Measurements from ENCODE around the gene DENND4A. TPM values are rescaled to one million over a fixed set of nuclear protein-coding genes. Genes with fewer than 3 reads are reported as not detected.

The DENND4A gene
- total RNA-seq, 1 donor from 2014 or later: 50.8 TPM

DNA sequence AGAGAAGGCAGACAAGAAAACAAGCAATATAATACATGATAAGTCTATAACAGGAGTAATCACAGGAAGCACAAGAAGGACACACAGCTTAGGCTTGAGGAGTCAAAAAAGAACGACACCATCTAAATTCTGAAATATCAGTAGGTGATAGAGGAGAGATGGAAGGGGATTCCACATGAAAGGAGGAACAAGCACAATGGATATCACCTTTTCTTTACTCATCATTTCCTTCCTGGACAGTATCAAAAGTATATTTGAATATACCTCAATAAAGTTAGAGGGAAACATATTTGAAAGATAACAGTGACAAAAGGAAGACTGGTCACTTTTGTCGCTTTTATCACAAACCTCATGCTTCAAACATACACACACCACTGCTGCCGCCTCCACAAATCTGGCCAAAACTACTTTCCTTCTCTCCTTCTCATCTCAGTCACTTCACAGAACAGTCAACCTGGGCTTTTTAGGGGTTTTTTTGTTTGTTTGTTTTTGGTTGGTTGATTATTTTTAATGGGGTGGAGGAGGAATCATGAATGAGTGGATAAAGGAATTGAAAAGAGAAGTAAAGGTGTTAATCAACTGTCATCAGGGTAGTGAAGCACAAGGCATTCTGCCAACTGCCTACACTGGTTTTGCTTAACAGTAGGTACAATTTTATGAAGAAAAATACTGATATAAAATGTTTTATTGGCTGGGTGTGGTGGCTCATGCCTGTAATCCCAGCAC, 18.5 kb downstream of the DENND4A start:
- H3K27me3 Mint-ChIP-seq (ENCODE audit: insufficient read depth): no peaks in the 10 kb centered on the region
- H3K27ac Mint-ChIP-seq: peak overlapping the region; percentile 74
- H3K4me3 Mint-ChIP-seq: peak overlapping the region; percentile 15
- peaks cover 30% of the 10 kb centered on the region for H3K36me3 Mint-ChIP-seq (ENCODE audit: low read depth)
- H3K9me3 Mint-ChIP-seq: no peaks in the 10 kb centered on the region
- no peak for DNase-seq (ENCODE audit: low spot score)
- H3K4me1 Mint-ChIP-seq (ENCODE audit: low read depth): peaks cover 40% of the 10 kb centered on the region
- intact Hi-C loops (cut with micrococcal nuclease): loop anchor here (1.0 kb wide), 3 partner anchors 12 to 46 kb away; partner anchors contain the start of gene DENND4A

GRCh38 chr15:65772930-65773329, 19.2 kb downstream of the DENND4A start:
- Mint-ChIP-seq H3K27ac (peak overlapping the region; percentile 74), H3K4me3 (no peak overlapping the region), H3K27me3 (ENCODE audit: insufficient read depth) (no peaks in the 10 kb centered on the region), H3K4me1 (ENCODE audit: low read depth) (peaks cover 42% of the 10 kb centered on the region), H3K9me3 (no peaks in the 10 kb centered on the region), H3K36me3 (ENCODE audit: low read depth) (peaks cover 33% of the 10 kb centered on the region)
- DNase-seq (ENCODE audit: low spot score): no peak
- intact Hi-C loops (cut with micrococcal nuclease): loop anchor here (1.0 kb wide), 3 partner anchors 12 to 46 kb away; partner anchors contain the start of gene DENND4A

DNA sequence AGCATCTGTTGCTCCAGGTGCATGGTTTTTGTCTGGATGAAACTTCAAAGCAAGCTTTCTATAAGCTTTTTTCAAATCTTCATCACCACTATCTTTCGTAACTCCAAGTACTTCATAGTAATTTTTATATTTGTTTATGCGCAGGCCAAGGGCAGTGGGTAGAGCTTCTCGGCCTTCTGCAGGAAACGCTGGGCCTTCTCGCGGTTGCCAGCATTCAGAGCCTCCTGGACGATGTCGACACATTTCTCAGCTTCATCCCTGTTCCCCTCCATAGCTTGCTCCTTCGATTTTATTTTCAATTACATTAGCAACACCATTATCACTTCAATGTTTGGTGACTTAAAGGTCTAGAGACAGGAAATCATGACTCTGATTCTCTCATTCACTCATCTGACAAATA, 20.2 kb downstream of the DENND4A start:
- no peak overlapping the region for H3K4me3 Mint-ChIP-seq
- DNase-seq (ENCODE audit: low spot score): no peak
- intact Hi-C loops (cut with micrococcal nuclease): no loop called here
- no peaks in the 10 kb centered on the region for H3K27me3 Mint-ChIP-seq (ENCODE audit: insufficient read depth)
- H3K27ac Mint-ChIP-seq: no peak overlapping the region
- H3K36me3 Mint-ChIP-seq (ENCODE audit: low read depth): peaks cover 33% of the 10 kb centered on the region
- no peaks in the 10 kb centered on the region for H3K9me3 Mint-ChIP-seq
- peaks cover 52% of the 10 kb centered on the region for H3K4me1 Mint-ChIP-seq (ENCODE audit: low read depth)

GRCh38 chr15:65769482-65769881, 22.6 kb downstream of the DENND4A start:
- Mint-ChIP-seq H3K4me3 (no peak overlapping the region), H3K4me1 (ENCODE audit: low read depth) (peaks cover 61% of the 10 kb centered on the region), H3K36me3 (ENCODE audit: low read depth) (peaks cover 33% of the 10 kb centered on the region), H3K27ac (no peak overlapping the region), H3K27me3 (ENCODE audit: insufficient read depth) (no peaks in the 10 kb centered on the region), H3K9me3 (no peaks in the 10 kb centered on the region)
- intact Hi-C loops (cut with micrococcal nuclease): no loop called here
- no peak for DNase-seq (ENCODE audit: low spot score)

DNA sequence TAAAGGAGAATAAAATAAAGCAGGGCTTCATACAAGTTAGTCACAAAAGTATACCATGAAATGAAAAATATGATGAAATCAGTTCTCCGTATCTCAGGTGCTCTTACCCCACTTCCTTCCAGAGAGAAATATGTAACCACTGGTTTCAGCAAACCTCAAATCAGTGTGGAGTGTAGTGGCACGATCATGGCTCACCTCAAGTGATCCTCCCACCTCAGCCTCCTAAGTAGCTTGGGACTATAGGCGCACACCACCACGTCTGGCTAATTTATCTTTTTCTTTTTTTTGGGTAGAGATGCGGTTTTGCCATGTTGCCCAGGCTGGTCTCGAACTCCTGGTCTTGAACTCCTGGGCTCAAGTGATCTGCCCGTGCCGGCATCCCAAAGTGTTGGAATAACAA, 24.2 kb downstream of the DENND4A start:
- Mint-ChIP-seq H3K9me3 (no peaks in the 10 kb centered on the region), H3K27ac (no peak overlapping the region), H3K4me1 (ENCODE audit: low read depth) (peaks cover 58% of the 10 kb centered on the region), H3K4me3 (no peak overlapping the region), H3K36me3 (ENCODE audit: low read depth) (peaks cover 30% of the 10 kb centered on the region), H3K27me3 (ENCODE audit: insufficient read depth) (no peaks in the 10 kb centered on the region)
- DNase-seq (ENCODE audit: low spot score): no peak
- intact Hi-C loops (cut with micrococcal nuclease): no loop called here

GRCh38 chr15:65767264-65767595, 24.9 kb downstream of the DENND4A start:
- H3K4me1 Mint-ChIP-seq (ENCODE audit: low read depth): peaks cover 60% of the 10 kb centered on the region
- H3K4me3 Mint-ChIP-seq: no peak overlapping the region
- H3K27me3 Mint-ChIP-seq (ENCODE audit: insufficient read depth): no peaks in the 10 kb centered on the region
- DNase-seq (ENCODE audit: low spot score): no peak
- H3K27ac Mint-ChIP-seq: no peak overlapping the region
- H3K36me3 Mint-ChIP-seq (ENCODE audit: low read depth): peaks cover 30% of the 10 kb centered on the region
- no peaks in the 10 kb centered on the region for H3K9me3 Mint-ChIP-seq
- intact Hi-C loops (cut with micrococcal nuclease): no loop called here

GRCh38 chr15:65766422-65767263, 25.4 kb downstream of the DENND4A start:
- H3K27me3 Mint-ChIP-seq (ENCODE audit: insufficient read depth): no peaks in the 10 kb centered on the region
- intact Hi-C loops (cut with micrococcal nuclease): no loop called here
- H3K4me3 Mint-ChIP-seq: no peak overlapping the region
- no peak overlapping the region for H3K27ac Mint-ChIP-seq
- H3K9me3 Mint-ChIP-seq: no peaks in the 10 kb centered on the region
- peaks cover 56% of the 10 kb centered on the region for H3K4me1 Mint-ChIP-seq (ENCODE audit: low read depth)
- DNase-seq (ENCODE audit: low spot score): no peak
- peaks cover 25% of the 10 kb centered on the region for H3K36me3 Mint-ChIP-seq (ENCODE audit: low read depth)

GRCh38 chr15:65765106-65765505, 27.0 kb downstream of the DENND4A start:
- Mint-ChIP-seq H3K4me3 (no peak overlapping the region), H3K27me3 (ENCODE audit: insufficient read depth) (no peaks in the 10 kb centered on the region), H3K9me3 (no peaks in the 10 kb centered on the region), H3K4me1 (ENCODE audit: low read depth) (peaks cover 53% of the 10 kb centered on the region), H3K36me3 (ENCODE audit: low read depth) (peaks cover 20% of the 10 kb centered on the region), H3K27ac (no peak overlapping the region)
- intact Hi-C loops (cut with micrococcal nuclease): no loop called here
- DNase-seq (ENCODE audit: low spot score): no peak

GRCh38 chr15:65762914-65763787, 28.9 kb downstream of the DENND4A start:
- Mint-ChIP-seq H3K9me3 (no peaks in the 10 kb centered on the region), H3K4me1 (ENCODE audit: low read depth) (peaks cover 49% of the 10 kb centered on the region), H3K4me3 (peak overlapping the region; percentile 38), H3K27ac (peak overlapping the region; percentile 70), H3K36me3 (ENCODE audit: low read depth) (peaks cover 19% of the 10 kb centered on the region), H3K27me3 (ENCODE audit: insufficient read depth) (no peaks in the 10 kb centered on the region)
- DNase-seq (ENCODE audit: low spot score): no peak
- intact Hi-C loops (cut with micrococcal nuclease): no loop called here

- peaks cover 21% of the 10 kb centered on the region for H3K36me3 Mint-ChIP-seq (ENCODE audit: low read depth)
- no peaks in the 10 kb centered on the region for H3K27me3 Mint-ChIP-seq (ENCODE audit: insufficient read depth)
These were observed 29.7 kb downstream of the DENND4A start for GRCh38 chr15:65762399-65762798.

DNA sequence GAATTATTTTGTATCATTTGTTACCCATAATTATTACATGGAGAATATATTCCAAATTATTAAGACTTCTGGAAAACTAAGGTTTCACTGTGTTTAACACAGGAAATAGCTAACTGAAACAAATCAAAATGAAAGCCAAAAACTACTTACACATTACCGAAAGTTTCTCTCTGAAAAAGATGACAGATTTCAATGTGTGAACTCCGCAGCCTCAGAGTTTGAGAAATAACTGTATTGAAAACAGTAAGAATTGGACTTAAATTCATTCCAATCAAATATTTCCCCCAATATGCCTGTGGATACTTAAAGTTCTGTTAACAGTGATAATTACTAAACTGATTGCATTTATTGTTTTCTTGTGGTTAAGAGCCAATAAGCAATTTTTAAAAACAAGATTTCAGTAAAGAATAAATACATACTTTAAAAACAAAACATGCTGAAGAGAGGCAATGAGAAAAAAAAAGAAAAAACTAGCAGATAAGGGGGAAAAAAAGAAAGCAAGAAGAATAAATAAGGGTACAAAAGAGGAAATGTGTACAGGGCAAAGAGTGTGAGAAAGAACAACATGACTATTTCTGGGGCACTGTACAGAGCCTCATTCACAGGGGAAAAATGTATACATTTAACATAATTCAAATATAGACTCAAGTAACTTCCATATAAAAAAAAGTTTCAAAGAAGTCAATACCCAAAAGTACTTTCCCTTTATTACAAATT, 30.7 kb downstream of the DENND4A start:
- H3K4me1 Mint-ChIP-seq (ENCODE audit: low read depth): peaks cover 31% of the 10 kb centered on the region
- DNase-seq (ENCODE audit: low spot score): no peak
- no peaks in the 10 kb centered on the region for H3K27me3 Mint-ChIP-seq (ENCODE audit: insufficient read depth)
- H3K4me3 Mint-ChIP-seq: peak overlapping the region; percentile 57
- intact Hi-C loops (cut with micrococcal nuclease): loop anchor here (1.0 to 2.0 kb wide), 5 partner anchors 12 to 67 kb away; partner anchors contain the start of gene DENND4A
- peak overlapping the region; percentile 85 for H3K27ac Mint-ChIP-seq
- no peaks in the 10 kb centered on the region for H3K9me3 Mint-ChIP-seq
- H3K36me3 Mint-ChIP-seq (ENCODE audit: low read depth): peaks cover 23% of the 10 kb centered on the region

More at GRCh38 chr15:65762399-65762798, 29.7 kb downstream of the DENND4A start:
- Mint-ChIP-seq H3K27ac (no peak overlapping the region), H3K4me3 (no peak overlapping the region), H3K4me1 (ENCODE audit: low read depth) (peaks cover 41% of the 10 kb centered on the region), H3K9me3 (no peaks in the 10 kb centered on the region)
- intact Hi-C loops (cut with micrococcal nuclease): no loop called here
- no peak for DNase-seq (ENCODE audit: low spot score)

GRCh38 chr15:65759441-65759840, 32.7 kb downstream of the DENND4A start:
- H3K4me3 Mint-ChIP-seq: no peak overlapping the region

More at GRCh38 chr15:65759441-65759840, 32.7 kb downstream of the DENND4A start:
- H3K27me3 Mint-ChIP-seq (ENCODE audit: insufficient read depth): no peaks in the 10 kb centered on the region
- H3K4me1 Mint-ChIP-seq (ENCODE audit: low read depth): peaks cover 22% of the 10 kb centered on the region
- intact Hi-C loops (cut with micrococcal nuclease): no loop called here
- peaks cover 23% of the 10 kb centered on the region for H3K36me3 Mint-ChIP-seq (ENCODE audit: low read depth)
- no peak for DNase-seq (ENCODE audit: low spot score)
- no peak overlapping the region for H3K27ac Mint-ChIP-seq
- no peaks in the 10 kb centered on the region for H3K9me3 Mint-ChIP-seq

Measured in activated T-helper 1 cell treated with anti-CD3 and anti-CD28 coated beads, Interleukin-12 subunit alpha, Interleukin-12 subunit beta, Interleukin-2, Interleukin-4 antibody, amounts not matched to agents 30 ng/mL and 10 ng/mL and 1 ng/mL, durations not matched to agents 14 hours and 24 hours and 36 hours (primary cell).